NCI-H446 treated with DMSO at 0.1 percent for 48 hours (cell line): ENCODE measurements around the gene LRFN5.
A peak's percentile ranks its signal among the peaks of the same experiment; 100 is the strongest.
"Not testable (repeated sequence)": the region's sequence is repeated elsewhere in the genome, so short reads cannot be mapped to it uniquely, and the experiment has no call there.

ENCODE experiments used
- DNase-seq: peaks from one replicate; lab custom pipeline; 2025; lab: John Stamatoyannopoulos, UW

Gene LRFN5

GRCh38 chr14:41606532-41607303 is at the start of gene LRFN5:
TSS of gene LRFN5 (plus strand) at chr14:41606876.
- DNase-seq: peak; percentile 73

GRCh38 chr14:41558490-41558889 is 48.2 kb upstream of the LRFN5 start:
- no peak for DNase-seq

DNA sequence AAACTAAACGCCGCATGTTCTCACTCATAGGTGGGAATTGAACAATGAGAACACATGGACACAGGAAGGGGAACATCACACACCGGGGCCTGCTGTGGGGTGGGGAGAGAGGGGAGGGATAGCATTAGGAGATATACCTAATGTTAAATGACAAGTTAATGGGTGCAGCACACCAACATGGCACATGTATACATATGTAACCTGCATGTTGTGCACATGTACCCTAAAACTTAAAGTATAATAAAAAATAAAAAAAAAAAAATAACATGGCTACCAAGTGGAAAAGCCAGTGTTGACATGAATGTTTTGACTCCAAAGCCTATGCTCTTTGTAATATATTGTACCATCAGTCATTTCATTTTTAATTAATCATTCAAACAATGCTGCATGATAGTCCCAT is 39.8 kb upstream of the LRFN5 start:
- not testable (repeated sequence) for DNase-seq

DNA sequence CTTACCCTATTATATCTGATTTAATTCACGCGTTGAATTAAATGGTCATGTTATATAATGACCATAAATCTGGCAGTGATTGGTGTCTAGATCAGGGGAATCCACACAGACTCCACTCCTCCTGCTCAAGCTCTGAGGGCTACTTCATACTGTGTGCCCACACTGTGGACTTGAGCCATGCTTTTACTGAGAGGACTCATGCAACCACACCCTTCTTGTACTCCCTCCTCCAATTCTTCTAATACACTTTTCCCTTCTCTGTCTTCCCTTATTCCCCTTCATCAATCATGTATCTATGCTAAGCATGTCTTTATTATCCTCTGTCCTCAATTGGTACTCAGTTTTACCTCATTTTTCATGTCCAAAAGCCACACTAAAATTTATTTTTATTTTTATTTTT is 37.7 kb upstream of the LRFN5 start:
- no peak for DNase-seq

DNA sequence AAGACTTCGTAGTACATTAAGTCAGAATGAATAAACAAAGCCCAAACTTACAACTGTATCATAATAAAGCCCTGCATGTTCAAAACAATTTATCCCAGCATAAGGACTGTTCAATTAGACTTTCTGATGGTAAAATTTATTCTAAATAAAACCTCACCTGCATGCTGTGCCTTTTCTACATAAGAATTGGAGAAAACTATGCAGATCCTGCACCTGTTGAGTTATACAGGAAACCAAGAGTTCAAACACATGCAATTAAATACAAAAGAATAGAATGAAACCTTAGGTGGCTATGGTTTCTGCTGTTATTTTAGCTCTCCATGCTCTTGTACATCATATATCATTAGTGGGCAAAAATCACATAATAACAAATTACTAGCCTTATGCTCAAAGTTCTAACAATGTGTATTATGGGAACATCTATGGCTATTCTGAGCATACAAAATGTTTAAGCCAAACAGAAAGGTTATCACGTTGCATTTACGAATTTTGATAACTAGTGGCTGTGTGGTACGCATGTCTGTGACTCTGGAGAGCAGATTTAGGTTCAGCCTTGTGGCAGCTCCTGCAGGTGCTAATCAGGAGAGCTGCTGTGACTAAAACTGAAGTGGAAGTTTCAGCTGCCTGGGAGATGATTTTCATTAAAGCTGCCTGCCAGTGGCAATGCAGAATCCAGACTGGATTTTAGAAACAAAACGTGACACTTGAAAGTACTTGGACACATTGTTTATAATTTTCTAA is 36.1 kb upstream of the LRFN5 start:
- no peak for DNase-seq

DNA sequence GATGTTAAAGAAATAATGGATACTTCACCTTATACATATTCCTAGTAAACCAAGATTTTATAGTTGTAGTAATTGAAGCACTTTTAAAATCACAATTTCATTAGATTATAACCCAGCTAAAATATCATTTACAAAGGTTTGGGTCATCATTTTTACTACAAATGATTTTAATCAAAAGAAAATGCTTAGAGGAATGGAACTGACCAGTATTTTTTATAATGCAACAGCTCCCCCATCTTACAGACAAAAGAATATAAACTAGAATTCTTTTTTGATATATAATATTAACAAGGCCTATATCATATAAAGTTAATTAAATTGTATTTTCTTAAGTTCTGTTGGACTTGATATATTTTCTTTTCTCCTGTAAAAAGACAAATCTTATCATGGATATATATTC is 20.4 kb upstream of the LRFN5 start:
- DNase-seq: peak; percentile 8

DNA sequence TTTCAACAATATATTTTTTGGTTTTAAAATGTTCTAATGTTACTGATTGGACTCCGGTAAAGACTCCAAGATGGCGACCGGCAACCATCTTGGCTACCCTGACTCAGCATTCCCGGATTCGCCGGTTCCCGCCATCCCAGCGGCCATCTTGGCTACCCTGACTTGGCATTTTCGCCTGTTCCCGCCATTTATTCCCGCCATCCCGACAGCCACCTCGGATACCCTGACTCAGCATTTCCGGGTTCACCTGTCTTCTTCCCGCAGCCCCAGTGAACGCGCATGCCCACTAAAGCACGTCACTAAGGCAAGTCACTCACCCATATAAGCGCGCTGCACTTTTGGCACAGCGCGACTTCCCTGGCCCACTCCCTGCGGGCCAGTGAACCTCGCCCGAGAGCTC is 9.0 kb upstream of the LRFN5 start:
- DNase-seq: no peak

GRCh38 chr14:41599805-41600385 is 6.8 kb upstream of the LRFN5 start:
- DNase-seq: not testable (repeated sequence)

DNA sequence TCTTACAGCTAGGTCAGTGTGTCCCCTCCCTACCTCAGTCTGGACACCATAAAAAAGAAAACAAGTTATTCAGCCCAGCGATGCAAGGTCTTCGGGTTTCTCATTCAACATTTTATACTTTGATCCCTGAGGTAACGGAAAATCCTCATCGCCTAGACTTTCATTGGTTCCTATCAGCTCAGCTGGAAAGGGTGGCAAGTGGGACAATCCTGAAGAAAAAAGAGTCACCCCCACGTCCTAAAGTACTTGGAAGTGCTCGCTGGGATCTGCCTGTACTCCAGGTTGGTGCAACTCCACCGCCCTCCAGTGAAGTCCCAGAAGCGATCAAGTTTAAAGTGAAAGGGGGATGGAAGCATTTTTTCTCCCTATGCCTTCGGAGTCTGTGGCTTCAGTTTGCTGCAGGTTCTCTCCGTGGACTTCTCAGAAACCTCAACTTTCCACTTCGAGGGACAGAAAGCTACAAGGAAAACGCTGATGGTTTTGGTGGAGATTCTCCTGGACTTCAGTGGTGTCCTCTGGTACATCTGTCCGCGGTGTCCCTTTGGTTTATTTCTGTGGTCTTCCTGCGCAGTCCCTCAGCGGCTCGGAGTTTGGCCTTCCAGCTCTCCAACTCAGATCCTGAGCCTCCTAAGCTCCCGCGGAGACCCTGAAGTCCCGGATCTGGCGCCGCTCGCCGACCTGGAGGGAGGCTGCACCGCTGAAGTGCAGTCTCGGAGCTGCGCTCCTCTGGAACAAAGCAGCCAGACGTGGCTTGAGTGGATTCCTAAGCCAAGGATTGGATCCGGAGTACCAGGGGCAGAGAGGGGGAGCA is 1.8 kb upstream of the LRFN5 start:
- DNase-seq: peak; percentile 86

GRCh38 chr14:41605550-41606281 is 960 bp upstream of the LRFN5 start:
- DNase-seq: peak; percentile 71

DNA sequence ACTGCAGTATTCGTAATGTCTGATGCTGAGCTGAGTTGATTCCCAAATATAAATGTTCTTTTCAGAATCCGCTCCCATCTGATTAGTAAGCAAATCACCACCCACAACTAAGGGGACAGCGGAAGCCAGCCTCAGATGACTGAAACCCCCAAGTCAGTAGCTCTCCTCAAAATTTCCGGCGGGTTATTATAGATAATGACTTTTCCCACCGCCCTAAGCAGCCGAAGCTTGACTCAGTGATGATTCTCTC is 469 bp upstream of the LRFN5 start:
- peak; percentile 69 for DNase-seq

DNA sequence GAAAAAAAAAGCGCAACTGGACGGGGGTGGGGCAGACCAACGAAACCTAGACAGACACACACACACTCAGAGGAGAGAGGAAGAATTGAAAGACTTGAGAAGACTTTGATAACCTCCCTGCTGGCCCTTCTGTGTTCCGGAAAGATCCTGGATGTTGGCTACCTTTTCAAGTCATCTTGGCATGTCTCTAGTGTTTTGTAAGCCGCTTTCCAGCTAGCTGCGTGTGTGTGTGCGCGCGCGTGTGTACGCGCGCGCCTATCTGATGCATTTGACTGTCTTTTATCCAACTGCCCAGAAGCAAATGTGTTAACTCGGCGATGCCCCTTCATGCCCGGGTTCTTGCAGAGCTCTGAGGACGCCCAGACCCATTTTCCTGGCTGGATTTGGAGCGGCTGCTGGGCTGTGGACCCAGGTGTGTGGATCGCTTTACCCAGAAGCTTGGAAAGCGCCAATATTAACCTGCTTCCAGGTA is 664 bp downstream of the LRFN5 start:
- DNase-seq: peak; percentile 73

- DNase-seq: peak; percentile 32
These were observed 1.4 kb downstream of the LRFN5 start for GRCh38 chr14:41607966-41608663.

DNA sequence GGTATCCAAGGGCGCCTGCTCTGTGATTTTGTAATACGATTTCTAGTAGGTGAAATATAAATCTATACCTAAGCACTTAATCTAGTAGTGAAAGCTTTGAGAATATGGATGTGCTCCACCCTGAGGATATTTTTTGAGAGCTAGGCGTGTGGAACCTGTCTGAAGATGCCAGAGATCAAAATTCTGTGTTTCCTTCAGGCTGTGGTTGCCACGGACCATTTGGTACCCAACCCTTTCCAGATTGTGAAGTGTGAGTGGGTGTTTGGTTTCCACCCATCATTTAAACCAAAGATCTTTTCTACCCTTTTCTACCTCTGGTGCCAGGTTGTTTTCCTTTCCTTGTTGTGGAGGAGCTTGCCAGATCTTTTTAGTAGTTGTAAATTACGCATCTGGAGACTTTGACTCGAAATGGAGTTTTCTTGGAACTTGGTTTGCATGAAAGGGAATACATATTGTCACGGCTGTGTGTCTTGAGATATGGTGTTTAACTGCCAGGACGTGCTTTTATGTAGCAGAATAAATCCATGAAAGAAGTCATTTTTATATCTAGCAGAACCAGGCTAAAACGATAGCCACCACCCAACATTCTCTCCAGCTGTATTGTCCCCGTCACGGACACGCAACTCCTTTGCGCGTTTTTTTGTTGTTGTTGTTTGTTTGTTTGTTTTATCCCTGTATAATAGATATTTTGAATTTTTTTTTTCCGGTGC is 2.2 kb downstream of the LRFN5 start:
- DNase-seq: no peak

DNA sequence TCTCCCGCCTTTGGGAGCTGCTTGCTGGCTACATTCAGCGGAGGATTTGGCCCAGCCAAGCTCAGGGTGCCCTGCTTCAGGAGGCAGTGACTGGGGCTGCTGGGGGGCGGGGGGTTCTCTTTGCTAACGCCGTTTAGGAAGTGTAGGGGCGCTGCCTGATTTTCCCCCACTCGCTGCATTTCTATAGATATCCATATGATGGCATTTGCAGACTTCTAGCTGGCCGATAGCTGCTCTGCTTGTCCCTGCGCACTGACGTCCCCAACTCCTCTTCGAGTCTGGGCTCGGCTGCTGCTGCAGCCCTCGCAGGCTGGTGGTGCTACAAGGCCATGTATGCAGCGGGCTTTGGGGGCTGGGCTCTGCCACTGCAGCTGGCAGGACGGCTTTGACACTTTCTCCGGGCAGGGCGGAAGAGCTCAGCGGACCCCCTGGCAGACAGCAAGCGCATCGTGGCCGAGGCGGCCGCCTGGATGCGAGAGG is 3.1 kb downstream of the LRFN5 start:
- DNase-seq: peak; percentile 95

DNA sequence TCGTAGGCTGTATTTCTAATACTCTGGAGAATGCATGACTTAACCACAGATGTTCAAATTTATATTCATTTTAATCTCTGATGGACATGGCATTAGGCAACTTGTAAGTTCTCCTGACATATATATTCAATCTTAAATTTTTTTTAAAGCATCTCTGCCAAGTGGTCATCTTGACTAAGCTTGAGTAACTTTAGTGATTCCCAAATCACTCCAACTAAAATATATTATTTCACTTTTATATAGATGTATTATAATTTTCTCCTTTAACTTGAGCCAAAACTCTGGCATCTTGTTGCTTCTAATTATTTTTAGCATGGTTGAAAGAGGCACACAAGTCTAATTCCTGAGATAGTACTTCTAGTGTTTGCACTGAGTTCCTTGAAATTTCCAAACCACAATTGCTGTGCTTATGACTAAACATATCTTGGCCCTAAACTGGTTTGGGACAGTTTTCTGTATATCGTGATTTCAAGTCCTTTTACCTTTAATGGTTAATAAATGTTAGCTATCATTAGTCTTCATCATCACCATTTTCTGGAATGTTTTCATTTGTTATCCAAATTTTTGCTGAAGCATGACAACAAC is 8.4 kb downstream of the LRFN5 start:
- no peak for DNase-seq

GRCh38 chr14:41623736-41624135 is 17.1 kb downstream of the LRFN5 start:
- no peak for DNase-seq

GRCh38 chr14:41629876-41630275 is 23.2 kb downstream of the LRFN5 start:
- DNase-seq: no peak

- peak; percentile 78 for DNase-seq
These were observed 27.6 kb downstream of the LRFN5 start for GRCh38 chr14:41634286-41634685.
